Memory B cell (primary cell): ENCODE results near the gene THNSL1.
"Not testable (repeated sequence)": the region's sequence is repeated elsewhere in the genome, so short reads cannot be mapped to it uniquely, and the experiment has no call there.

ENCODE experiments used
- ATAC-seq: fragments of 150-1000 bp; cut with Tn5 transposase; 2 replicates; pipeline ENCODE4 v1.10.0; 2021; ENCODE audit warnings: low read depth, mild to moderate bottlenecking, moderate library complexity
- DNase-seq, 2 donors: peaks; one replicate each; pipeline ENCODE4 v3.0.0; 2022; ENCODE audit warnings: low spot score in 2 of 2
- H3K27ac Mint-ChIP-seq: one replicate; pipeline ENCODE4 v1.8.0; 2022; ENCODE audit warnings: mild to moderate bottlenecking, moderate library complexity, mixed read lengths
- H3K27me3 Mint-ChIP-seq: one replicate; pipeline ENCODE4 v1.8.0; 2022; ENCODE audit warnings: mixed read lengths
- H3K36me3 Mint-ChIP-seq: one replicate; pipeline ENCODE4 v1.8.0; 2022; ENCODE audit warnings: mild to moderate bottlenecking, mixed read lengths
- H3K4me1 Mint-ChIP-seq: one replicate; pipeline ENCODE4 v1.8.0; 2022; ENCODE audit warnings: mixed read lengths
- H3K4me3 Mint-ChIP-seq: one replicate; pipeline ENCODE4 v1.8.0; 2022; ENCODE audit warnings: mild to moderate bottlenecking, moderate library complexity, mixed read lengths
- H3K9me3 Mint-ChIP-seq: one replicate; pipeline ENCODE4 v1.8.0; 2022; ENCODE audit warnings: mixed read lengths

The THNSL1 gene, protein sequence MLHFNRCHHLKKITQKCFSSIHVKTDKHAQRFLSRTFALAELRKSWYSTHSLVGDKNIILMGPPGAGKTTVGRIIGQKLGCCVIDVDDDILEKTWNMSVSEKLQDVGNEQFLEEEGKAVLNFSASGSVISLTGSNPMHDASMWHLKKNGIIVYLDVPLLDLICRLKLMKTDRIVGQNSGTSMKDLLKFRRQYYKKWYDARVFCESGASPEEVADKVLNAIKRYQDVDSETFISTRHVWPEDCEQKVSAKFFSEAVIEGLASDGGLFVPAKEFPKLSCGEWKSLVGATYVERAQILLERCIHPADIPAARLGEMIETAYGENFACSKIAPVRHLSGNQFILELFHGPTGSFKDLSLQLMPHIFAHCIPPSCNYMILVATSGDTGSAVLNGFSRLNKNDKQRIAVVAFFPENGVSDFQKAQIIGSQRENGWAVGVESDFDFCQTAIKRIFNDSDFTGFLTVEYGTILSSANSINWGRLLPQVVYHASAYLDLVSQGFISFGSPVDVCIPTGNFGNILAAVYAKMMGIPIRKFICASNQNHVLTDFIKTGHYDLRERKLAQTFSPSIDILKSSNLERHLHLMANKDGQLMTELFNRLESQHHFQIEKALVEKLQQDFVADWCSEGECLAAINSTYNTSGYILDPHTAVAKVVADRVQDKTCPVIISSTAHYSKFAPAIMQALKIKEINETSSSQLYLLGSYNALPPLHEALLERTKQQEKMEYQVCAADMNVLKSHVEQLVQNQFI

DNA sequence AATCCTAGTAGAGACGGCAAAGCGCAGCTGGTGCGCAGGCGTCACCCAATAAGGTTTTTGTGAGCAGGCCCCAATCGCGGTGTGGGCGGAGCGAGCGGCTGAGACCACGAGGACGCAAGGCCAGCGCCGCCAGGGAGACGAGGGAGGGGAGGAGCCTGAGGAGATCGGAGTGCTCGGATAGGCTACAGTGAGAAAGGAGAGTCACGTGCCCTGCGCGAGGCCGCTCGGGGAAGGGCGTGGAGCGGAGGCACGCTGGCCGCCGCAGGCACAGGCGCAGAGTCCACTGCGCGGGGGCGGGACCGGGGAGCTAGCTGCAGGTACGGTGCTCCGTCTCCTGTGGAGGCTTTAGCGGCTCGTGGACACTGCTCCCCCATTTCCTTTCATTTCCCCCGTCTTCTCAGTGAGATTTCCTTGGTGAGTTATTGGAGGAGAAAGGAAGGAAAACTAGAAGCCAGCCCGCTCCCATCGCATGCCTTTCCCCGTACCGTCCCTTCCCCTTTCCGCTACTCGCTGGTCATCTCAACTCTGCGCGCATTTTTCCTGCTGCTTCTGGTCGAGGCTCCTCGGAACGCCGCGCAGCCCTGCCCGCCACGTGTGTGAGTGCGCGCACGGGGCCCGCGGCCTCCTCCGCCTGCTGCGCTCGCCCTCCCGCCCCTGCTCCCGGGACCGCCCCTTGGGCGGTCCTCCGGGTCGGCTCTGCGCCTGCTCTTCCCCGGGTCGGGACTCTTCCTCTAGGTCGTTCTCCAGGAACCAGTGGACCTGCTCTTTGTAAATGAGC, at the start of gene THNSL1:
THNSL1 (plus strand) TSS at position 237 of the 778 bp plus-strand sequence. CDS start 6,612 bp downstream, outside the sequence.
- no peaks in the 10 kb centered on the region for H3K27me3 Mint-ChIP-seq
- DNase-seq (peak; percentile 86 to 92), ATAC-seq (peak; percentile 91)
- H3K9me3 Mint-ChIP-seq, result no peaks in the 10 kb centered on the region
- H3K36me3 Mint-ChIP-seq, result no peaks in the 10 kb centered on the region
- peaks cover 9% of the 10 kb centered on the region for H3K4me1 Mint-ChIP-seq
- peak within 1 kb of the TSS; percentile 96 for H3K27ac Mint-ChIP-seq
- peak within 1 kb of the TSS; percentile 89 for H3K4me3 Mint-ChIP-seq

DNA sequence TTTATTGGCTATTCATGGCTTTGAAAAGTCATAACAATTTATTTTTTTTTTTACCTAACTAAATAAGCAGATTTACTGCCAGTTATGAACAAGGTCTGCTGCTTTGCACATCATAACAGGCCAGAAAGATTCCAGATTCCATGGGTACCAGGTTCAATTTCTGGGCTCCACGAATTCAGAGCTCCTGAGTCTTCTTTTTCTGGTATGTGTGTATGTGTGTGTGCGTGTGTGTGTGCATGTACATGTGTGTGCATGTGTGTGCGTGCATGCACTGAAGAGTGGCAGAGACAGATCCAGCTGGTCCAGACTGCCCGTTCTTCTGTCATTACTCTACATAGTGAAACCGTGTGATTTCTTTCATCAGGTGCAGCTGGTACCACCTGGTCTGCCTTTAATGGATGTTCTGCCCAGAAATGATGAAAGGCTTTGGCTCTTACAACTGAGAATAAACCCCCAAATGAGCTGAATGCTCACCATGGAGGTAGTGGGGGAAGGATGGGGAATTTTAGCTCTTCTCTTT, 49.4 kb upstream of the THNSL1 start:
- no peak for DNase-seq
- Mint-ChIP-seq H3K4me1 (peaks cover 7% of the 10 kb centered on the region), H3K27me3 (peaks cover 2% of the 10 kb centered on the region), H3K36me3 (peaks cover 2% of the 10 kb centered on the region), H3K27ac (no peak overlapping the region), H3K9me3 (no peaks in the 10 kb centered on the region), H3K4me3 (no peak overlapping the region)
- ATAC-seq, result no peak

DNA sequence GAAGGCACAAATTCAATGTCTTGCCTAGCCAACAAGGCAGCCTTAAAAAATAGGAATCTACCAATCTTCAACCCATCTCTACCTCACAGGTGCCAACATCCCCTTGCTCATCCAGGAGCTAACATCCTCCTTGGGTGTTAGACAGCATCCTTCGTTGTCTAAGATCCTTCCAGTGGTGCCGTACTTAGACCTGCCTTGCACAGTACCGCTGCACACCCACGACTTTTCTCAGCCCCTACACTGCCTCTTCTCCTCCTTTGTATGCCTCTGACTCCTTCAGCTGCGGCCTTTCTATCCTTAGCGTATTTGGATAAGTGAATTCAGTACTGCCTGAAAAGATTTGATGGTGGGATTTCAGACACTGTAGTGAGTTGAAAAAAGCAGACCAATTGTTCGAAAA, 48.1 kb upstream of the THNSL1 start:
- DNase-seq, result no peak
- H3K27ac Mint-ChIP-seq, result no peak overlapping the region
- H3K36me3 Mint-ChIP-seq, result peaks cover 2% of the 10 kb centered on the region
- no peaks in the 10 kb centered on the region for H3K9me3 Mint-ChIP-seq
- peaks cover 2% of the 10 kb centered on the region for H3K27me3 Mint-ChIP-seq
- H3K4me1 Mint-ChIP-seq, result peaks cover 7% of the 10 kb centered on the region
- no peak for ATAC-seq
- no peak overlapping the region for H3K4me3 Mint-ChIP-seq

DNA sequence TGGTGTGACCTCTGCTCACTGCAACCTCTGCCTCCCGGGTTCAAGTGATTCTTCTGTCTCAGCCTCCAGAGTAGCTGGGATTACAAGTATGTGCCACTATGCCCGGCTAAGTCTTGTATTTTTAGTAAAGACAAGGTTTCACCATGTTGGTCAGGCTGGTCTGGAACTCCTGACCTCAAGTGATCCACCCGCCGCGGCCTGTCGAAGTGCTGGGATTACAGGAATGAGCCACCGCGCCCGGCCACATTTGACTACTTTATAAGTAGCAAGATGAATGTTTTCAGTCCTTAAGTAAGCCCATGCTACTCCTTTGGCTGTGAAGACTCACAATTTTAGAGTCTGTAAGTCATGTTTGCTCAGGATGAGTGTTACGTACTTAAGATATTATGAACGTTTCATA, 47.5 kb upstream of the THNSL1 start:
- DNase-seq, H3K4me3 Mint-ChIP-seq, H3K27ac Mint-ChIP-seq, ATAC-seq, H3K36me3 Mint-ChIP-seq, H3K4me1 Mint-ChIP-seq, H3K9me3 Mint-ChIP-seq, H3K27me3 Mint-ChIP-seq: not testable (repeated sequence)

DNA sequence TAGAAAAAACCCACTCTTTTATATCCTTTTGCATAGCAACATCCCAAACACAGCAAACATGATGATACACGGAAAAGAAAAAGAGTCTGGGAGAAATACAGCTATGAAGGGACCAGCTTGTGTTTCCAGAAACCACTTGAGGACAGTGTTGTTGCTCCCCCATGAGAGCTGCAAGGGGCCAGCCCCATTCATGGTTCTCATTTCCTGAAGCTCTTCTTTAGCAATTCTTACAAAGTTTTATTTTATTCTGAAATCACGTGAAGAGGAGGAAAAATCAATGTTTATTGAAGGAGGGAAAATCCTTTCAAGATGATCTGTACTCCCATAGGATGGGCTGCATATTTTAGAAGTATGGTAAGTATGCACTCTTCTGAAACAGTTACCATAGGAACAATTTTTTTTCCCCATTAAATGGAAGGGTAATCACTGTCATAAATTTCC, 46.6 kb upstream of the THNSL1 start:
- no peak for ATAC-seq
- no peak for DNase-seq
- H3K27me3 Mint-ChIP-seq, result peaks cover 2% of the 10 kb centered on the region
- peaks cover 2% of the 10 kb centered on the region for H3K36me3 Mint-ChIP-seq
- H3K4me1 Mint-ChIP-seq, result peaks cover 7% of the 10 kb centered on the region
- no peak overlapping the region for H3K4me3 Mint-ChIP-seq
- no peak overlapping the region for H3K27ac Mint-ChIP-seq
- H3K9me3 Mint-ChIP-seq, result no peaks in the 10 kb centered on the region

DNA sequence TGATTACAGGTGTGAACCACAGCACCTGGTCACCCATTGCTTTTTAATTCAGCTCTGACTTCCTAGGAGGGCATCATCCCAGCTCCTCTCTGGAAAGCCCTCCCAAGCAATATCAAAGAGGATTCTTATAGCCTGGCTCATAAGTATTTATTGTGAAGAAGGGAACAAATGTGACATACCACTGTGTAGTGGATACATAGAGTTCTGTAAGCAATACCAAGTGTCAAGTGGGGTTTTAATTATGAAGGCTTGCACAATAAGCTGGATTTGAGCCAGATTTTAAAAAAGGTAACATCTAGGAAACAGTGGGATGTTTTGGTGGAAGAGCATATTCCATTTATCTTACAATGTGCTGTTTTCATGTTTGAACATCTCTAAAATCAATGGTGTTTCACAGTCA, 45.0 kb upstream of the THNSL1 start:
- Mint-ChIP-seq H3K36me3 (peaks cover 2% of the 10 kb centered on the region), H3K27me3 (peaks cover 2% of the 10 kb centered on the region), H3K4me1 (peaks cover 7% of the 10 kb centered on the region), H3K4me3 (no peak overlapping the region), H3K27ac (no peak overlapping the region), H3K9me3 (no peaks in the 10 kb centered on the region)
- ATAC-seq (no peak), DNase-seq (no peak)

DNA sequence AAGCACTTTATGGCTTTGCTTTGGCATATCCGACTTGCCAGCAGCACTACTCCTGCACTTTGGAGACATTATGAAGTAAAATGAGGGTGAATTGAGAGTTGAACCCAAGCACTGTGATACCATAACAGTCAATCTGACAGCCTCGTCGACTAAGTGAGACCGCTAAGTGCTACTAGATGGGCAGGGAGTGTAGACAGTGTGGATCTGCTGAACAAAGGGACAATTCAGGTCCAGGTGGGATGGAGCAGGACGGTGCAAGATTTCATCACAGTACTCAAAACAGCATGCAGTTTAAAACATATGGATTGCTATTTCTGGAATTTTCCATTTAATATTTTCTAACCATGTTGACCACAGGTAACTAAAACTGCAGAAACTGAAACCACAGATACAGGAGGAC, 43.2 kb upstream of the THNSL1 start:
- Mint-ChIP-seq H3K27me3 (no peaks in the 10 kb centered on the region), H3K9me3 (no peaks in the 10 kb centered on the region), H3K36me3 (no peaks in the 10 kb centered on the region), H3K4me1 (peaks cover 3% of the 10 kb centered on the region), H3K4me3 (no peak overlapping the region), H3K27ac (no peak overlapping the region)
- DNase-seq (no peak), ATAC-seq (no peak)

DNA sequence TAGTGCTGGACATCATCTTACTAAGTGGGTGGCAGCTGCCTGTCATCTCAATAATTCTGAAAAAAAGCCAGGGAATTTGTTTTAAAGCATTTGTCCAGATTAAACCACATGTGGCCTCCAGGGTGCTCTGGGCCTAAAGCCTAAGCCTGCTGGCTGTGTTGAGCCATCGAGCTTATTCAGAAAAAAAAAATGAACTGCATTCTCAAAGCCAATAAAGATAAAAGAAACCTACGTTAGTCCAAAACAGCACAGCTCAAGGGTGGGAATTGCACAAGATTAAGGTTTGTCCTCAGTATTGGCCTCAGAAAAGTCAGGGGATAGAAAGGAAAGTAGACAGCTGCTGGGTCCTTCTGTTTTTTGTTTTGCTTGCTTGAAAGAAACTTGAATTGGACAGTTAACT, 41.4 kb upstream of the THNSL1 start:
- H3K36me3 Mint-ChIP-seq, result no peaks in the 10 kb centered on the region
- H3K9me3 Mint-ChIP-seq, result no peaks in the 10 kb centered on the region
- no peak for DNase-seq
- ATAC-seq, result no peak
- H3K4me1 Mint-ChIP-seq, result peaks cover 3% of the 10 kb centered on the region
- H3K4me3 Mint-ChIP-seq, result no peak overlapping the region
- H3K27me3 Mint-ChIP-seq, result no peaks in the 10 kb centered on the region
- H3K27ac Mint-ChIP-seq, result no peak overlapping the region

DNA sequence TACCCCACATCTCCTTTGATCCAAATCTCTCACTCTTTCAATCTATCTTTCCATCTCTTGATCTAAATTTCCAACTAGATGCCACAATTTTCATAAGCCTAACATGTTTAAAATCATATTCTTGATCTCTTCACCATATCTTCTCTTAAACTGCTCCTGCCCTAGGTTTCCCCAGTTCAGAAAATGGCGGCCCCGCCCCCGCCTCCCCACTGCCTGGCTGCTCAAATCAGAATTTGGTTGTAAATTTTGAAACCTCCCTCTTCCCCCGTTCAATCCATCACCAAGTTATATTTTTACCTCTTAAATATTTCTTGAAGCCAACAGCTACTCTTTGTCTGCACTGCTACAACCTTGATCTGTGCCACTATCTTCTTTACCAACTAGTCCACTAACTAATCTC, 36.7 kb upstream of the THNSL1 start:
- H3K4me1 Mint-ChIP-seq, result peaks cover 3% of the 10 kb centered on the region
- ATAC-seq, result no peak
- no peaks in the 10 kb centered on the region for H3K9me3 Mint-ChIP-seq
- no peaks in the 10 kb centered on the region for H3K36me3 Mint-ChIP-seq
- no peak overlapping the region for H3K27ac Mint-ChIP-seq
- H3K4me3 Mint-ChIP-seq, result no peak overlapping the region
- DNase-seq, result no peak
- H3K27me3 Mint-ChIP-seq, result no peaks in the 10 kb centered on the region

DNA sequence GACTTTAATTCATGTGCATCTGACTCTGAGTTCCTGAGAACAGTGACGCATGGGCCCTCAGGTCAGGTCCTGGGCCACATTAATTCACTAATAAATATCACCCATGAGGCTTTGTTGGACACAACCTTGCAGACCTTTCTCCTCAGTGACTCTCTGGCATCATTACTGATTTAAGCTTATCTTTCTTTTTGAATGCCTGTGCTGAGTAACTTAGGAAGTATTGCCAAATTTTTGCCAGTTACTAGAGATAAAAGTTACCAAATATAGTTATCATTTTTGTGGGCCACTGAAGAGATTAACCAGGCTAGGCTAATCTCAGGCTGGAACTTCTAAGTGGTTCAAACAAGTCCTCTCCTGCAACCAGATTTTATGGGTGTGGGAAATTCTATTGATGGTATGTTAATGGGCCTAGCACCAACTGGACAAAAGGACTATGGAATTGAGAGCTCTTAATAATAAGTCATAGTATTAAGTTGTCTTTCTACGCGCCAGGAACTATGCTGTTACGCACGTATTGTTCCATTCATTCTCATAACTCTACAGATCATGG, 35.2 kb upstream of the THNSL1 start:
- ATAC-seq (no peak), DNase-seq (no peak)
- Mint-ChIP-seq H3K36me3 (no peaks in the 10 kb centered on the region), H3K27me3 (no peaks in the 10 kb centered on the region), H3K4me1 (peaks cover 3% of the 10 kb centered on the region), H3K27ac (no peak overlapping the region), H3K4me3 (no peak overlapping the region), H3K9me3 (no peaks in the 10 kb centered on the region)

DNA sequence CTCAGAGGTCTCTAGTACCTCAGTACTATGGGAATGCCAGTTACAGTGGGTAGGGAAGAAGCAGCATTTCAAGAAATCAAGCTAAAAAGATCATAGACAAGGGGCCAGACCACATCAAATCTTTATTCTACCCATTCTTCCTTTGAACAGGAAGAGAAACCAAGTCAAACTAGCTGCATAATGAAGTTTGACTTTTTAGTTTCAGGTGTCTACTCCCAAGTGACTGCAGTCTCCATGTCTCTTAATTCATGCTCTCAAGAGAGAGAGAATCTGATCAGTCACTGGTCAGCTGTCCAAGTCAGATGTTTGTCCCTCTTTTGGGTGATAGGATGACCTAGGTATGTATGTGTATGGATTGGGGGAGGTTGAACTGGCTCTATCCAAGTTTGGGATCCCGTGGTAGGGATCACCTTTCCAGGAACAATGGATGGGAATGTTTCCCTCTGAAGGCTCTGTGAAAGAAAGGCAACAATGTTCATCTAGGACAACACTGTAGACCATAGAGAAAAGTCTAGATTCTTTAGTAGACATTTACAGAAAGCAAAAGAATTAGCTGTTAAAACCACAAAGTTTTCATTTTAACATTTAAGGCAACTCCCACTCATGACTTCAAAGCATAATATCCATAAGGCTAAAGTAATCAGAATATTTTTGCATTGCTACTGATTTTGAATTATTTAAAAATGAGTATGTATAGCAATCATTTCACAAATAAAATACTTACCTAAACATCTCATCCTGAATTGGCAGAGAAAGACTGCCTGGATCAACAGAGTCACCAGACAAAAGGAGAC, 33.9 kb upstream of the THNSL1 start:
- Mint-ChIP-seq H3K9me3 (no peaks in the 10 kb centered on the region), H3K4me1 (peaks cover 4% of the 10 kb centered on the region), H3K27me3 (no peaks in the 10 kb centered on the region), H3K4me3 (no peak overlapping the region), H3K36me3 (no peaks in the 10 kb centered on the region), H3K27ac (no peak overlapping the region)
- ATAC-seq, result no peak
- DNase-seq, result no peak

DNA sequence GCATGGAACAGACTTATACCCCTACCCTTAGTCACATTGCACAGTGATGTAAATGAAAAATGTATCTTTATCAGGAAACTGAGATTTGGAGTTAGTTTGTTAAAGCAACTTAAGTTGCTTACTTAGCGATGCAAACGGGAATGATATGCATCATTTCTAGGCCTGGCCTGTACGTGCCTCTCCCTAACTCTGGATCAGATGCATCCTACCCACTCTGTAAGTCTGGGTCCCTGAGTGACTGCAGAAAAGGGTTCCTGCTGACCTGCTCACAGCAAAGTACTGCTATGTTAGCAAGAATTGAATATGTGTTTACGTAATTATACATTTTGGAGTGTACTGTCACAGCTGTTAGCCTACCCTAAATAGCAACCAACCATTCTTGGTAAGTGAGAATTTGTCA, 33.3 kb upstream of the THNSL1 start:
- H3K4me3 Mint-ChIP-seq, result no peak overlapping the region
- no peaks in the 10 kb centered on the region for H3K36me3 Mint-ChIP-seq
- peaks cover 5% of the 10 kb centered on the region for H3K4me1 Mint-ChIP-seq
- DNase-seq (no peak), ATAC-seq (no peak)
- H3K9me3 Mint-ChIP-seq, result no peaks in the 10 kb centered on the region
- H3K27ac Mint-ChIP-seq, result no peak overlapping the region
- no peaks in the 10 kb centered on the region for H3K27me3 Mint-ChIP-seq

DNA sequence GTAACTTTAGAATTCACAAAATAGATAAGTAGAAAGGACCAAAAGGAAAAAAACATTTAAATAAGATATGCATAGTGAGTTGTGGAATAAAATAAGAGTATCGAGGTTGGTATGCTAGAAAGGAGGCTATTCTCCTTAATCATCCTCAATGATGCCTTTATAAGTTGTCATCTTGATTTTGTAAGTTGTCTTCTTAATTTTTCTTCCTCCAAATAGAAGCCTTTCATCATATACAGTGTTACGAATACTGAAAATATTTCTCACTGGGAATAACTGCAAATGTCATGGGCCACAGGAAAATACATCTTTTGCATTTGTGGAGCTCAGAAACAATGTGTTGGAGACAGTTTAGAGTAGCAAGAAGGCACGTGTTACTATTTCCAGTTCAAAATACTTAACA, 32.5 kb upstream of the THNSL1 start:
- Mint-ChIP-seq H3K36me3 (no peaks in the 10 kb centered on the region), H3K9me3 (no peaks in the 10 kb centered on the region), H3K4me3 (no peak overlapping the region), H3K4me1 (peaks cover 5% of the 10 kb centered on the region), H3K27me3 (no peaks in the 10 kb centered on the region), H3K27ac (no peak overlapping the region)
- ATAC-seq, result no peak
- DNase-seq, result no peak
